HK-2 (cell line): Measurements from ENCODE around the gene TNIK.
A peak's percentile ranks its signal among the peaks of the same experiment; 100 is the strongest.
"Not testable (repeated sequence)": the region's sequence is repeated elsewhere in the genome, so short reads cannot be mapped to it uniquely, and the experiment has no call there.

Source experiments
- DNase-seq: peaks from one replicate; pipeline ENCODE4 v3.0.0-alpha.2; 2018; ENCODE audit not compliant: unreplicated experiment

TNIK gene

GRCh38 chr3:171311784-171312183, 148.4 kb downstream of the TNIK start:
- DNase-seq = no peak

- no peak for DNase-seq
Measured at GRCh38 chr3:171309906-171310359, 150.3 kb downstream of the TNIK start.

- DNase-seq = no peak
Measured at GRCh38 chr3:171307988-171308387, 152.2 kb downstream of the TNIK start.

GRCh38 chr3:171307046-171307585, 153.1 kb downstream of the TNIK start:
- DNase-seq = no peak

- DNase-seq = peak; percentile 80
Measured at GRCh38 chr3:171306631-171307030, 153.6 kb downstream of the TNIK start.

- DNase-seq = not testable (repeated sequence)
Measured at GRCh38 chr3:171305823-171306222, 154.4 kb downstream of the TNIK start.

GRCh38 chr3:171304498-171304897, 155.7 kb downstream of the TNIK start:
- not testable (repeated sequence) for DNase-seq

GRCh38 chr3:171304017-171304416, 156.2 kb downstream of the TNIK start:
- DNase-seq = not testable (repeated sequence)

- DNase-seq = no peak
Measured at GRCh38 chr3:171301998-171302397, 158.2 kb downstream of the TNIK start.

GRCh38 chr3:171301002-171301401, 159.2 kb downstream of the TNIK start:
- no peak for DNase-seq

- no peak for DNase-seq
Measured at GRCh38 chr3:171297951-171298350, 162.3 kb downstream of the TNIK start.

GRCh38 chr3:171297207-171297606, 163.0 kb downstream of the TNIK start:
- DNase-seq = no peak

- no peak for DNase-seq
Measured at GRCh38 chr3:171295484-171296373, 164.5 kb downstream of the TNIK start.

GRCh38 chr3:171293142-171293782, 166.9 kb downstream of the TNIK start:
- DNase-seq = no peak

- DNase-seq = no peak
Measured at GRCh38 chr3:171290680-171291079, 169.5 kb downstream of the TNIK start.

- DNase-seq = no peak
Measured at GRCh38 chr3:171289291-171289690, 170.9 kb downstream of the TNIK start.

- DNase-seq = not testable (repeated sequence)
Measured at GRCh38 chr3:171287761-171288160, 172.4 kb downstream of the TNIK start.

GRCh38 chr3:171286580-171287249, 173.5 kb downstream of the TNIK start:
- no peak for DNase-seq

GRCh38 chr3:171285287-171285686, 174.9 kb downstream of the TNIK start:
- no peak for DNase-seq

- peak; percentile 52 for DNase-seq
Measured at GRCh38 chr3:171284308-171285075, 175.7 kb downstream of the TNIK start.

- no peak for DNase-seq
Measured at GRCh38 chr3:171283848-171284222, 176.4 kb downstream of the TNIK start.
